K562 (cell line): Measurements from ENCODE around the gene PRMT5. TPM values are rescaled to one million over a fixed set of nuclear protein-coding genes. Genes with fewer than 3 reads are reported as not detected.

Experiments
- CHD7 ChIP-seq: fragments of 200-600 bp; sonication (generic); IDR thresholded peaks from one replicate; pipeline ENCODE4 v1.6.1; 2012; ENCODE audit warnings: mild to moderate bottlenecking, low read depth, low read length, inconsistent platforms
- CUX1 ChIP-seq: fragments of 200-800 bp; sonication (Bioruptor generic); IDR thresholded peaks from 2 replicates; pipeline ENCODE4 v1.6.1; 2016; ENCODE audit warnings: missing genetic modification characterization, missing compliant biosample characterization
- ETV6 ChIP-seq, 3 experiments: fragments of 150-350 bp in 1 of 3; sonication (generic) in 1 of 3; formaldehyde crosslinking in 1 of 3; IDR thresholded peaks; 2 replicates each; pipeline versions ENCODE4 v1.6.1 to v1.8.0; 2014 to 2022; ENCODE audit warnings: borderline replicate concordance in 2 of 3, low read depth in 2 of 3, antibody characterized with exemption in 1 of 3, low read length in 1 of 3, mild to moderate bottlenecking in 1 of 3, missing genetic modification reagents in 1 of 3
- HES1 ChIP-seq: fragments of 450-650 bp; IDR thresholded peaks from 2 replicates; pipeline ENCODE4 v1.6.1; 2016; ENCODE audit warnings: low read depth, mild to moderate bottlenecking, moderate library complexity
- IRF1 ChIP-seq: sonication (generic); formaldehyde crosslinking; IDR thresholded peaks from 2 replicates; pipeline ENCODE4 v1.8.0; 2022; ENCODE audit warnings: missing genetic modification reagents, mild to moderate bottlenecking, borderline replicate concordance
- RBM25 ChIP-seq: fragments of 200-400 bp; formaldehyde crosslinking; IDR thresholded peaks from 2 replicates; pipeline ENCODE4 v1.6.1; 2018; ENCODE audit warnings: low read length, low read depth, moderate library complexity; ENCODE audit not compliant: severe bottlenecking
- YY1 ChIP-seq, 3 experiments: IDR thresholded peaks; 2 replicates each; pipeline ENCODE4 v1.6.1; 2011; ENCODE audit warnings: low read length in 2 of 3, mild to moderate bottlenecking in 2 of 3, moderate library complexity in 2 of 3, borderline replicate concordance in 1 of 3, control low read depth in 1 of 3, low read depth in 1 of 3; ENCODE audit not compliant: insufficient read depth in 3 of 3, insufficient replicate concordance in 2 of 3, control insufficient read depth in 1 of 3, insufficient read length in 1 of 3; ENCODE audit errors: extremely low read depth in 1 of 3
- polyA plus RNA-seq, 8 experiments: library from polyadenylated mRNA; depleted of rRNA in 4 of 8; stranded (reverse) in 5 of 8; unstranded in 3 of 8; fragments of >200 nt; fragmentation: Nextera tagmentation in 2 of 8; fragmentation: Illumina TruSeq in 1 of 8; extraction: Ambion mirVana in 2 of 8; extraction: Trizol in 1 of 8; gene quantifications; 2 replicates each; pipeline versions ENCODE4 v1.2.1 to v1.2.3, GENCODE V29; 2011 to 2014; ENCODE audit warnings: inconsistent platforms in 1 of 8, missing spikeins in 1 of 8
- total RNA-seq, 7 experiments: library from RNA; depleted of rRNA in 6 of 7; stranded (reverse); fragments of >200 nt in 6 of 7; fragmentation: Illumina TruSeq in 2 of 7; extraction: Trizol in 2 of 7; gene quantifications; 2 replicates each; pipeline versions ENCODE4 v1.2.1 to v1.2.3, GENCODE V29; 2011 to 2021; ENCODE audit warnings: low replicate concordance in 1 of 7

Gene PRMT5
- total and polyA plus RNA-seq, 9 of the 15 experiments (the other 6 are each of a cell fraction or from before 2014, with no cell fraction given) = 114 to 552 (median 222) TPM

GRCh38 chr14:22870811-22871223, 58.4 kb downstream of the PRMT5 start (continued):
- TF ChIP-seq CUX1 (CRISPR knock-in tag) = no peak
- peak; percentile 65 for TF ChIP-seq RBM25
- TF ChIP-seq CHD7 = no peak
- TF ChIP-seq HES1 = no peak
- no peak for TF ChIP-seq YY1 (IDR thresholded peaks at IDR 0.05; ENCODE audit: borderline replicate concordance in 1 of 3, control insufficient read depth in 1 of 3, extremely low read depth in 1 of 3, insufficient read depth in 3 of 3, insufficient read length in 1 of 3, insufficient replicate concordance in 2 of 3, low read depth in 1 of 3, low read length in 2 of 3)
- peak in 1 of 2 experiments; percentile 74; a peak in 1 of 4 replicates for TF ChIP-seq ETV6 (IDR thresholded peaks at IDR 0.05; ENCODE audit: borderline replicate concordance in 1 of 2, low read depth in 2 of 2, low read length in 1 of 2)
- TF ChIP-seq ETV6 (CRISPR knock-in tag; IDR thresholded peaks at IDR 0.05; ENCODE audit: borderline replicate concordance) = no peak
- TF ChIP-seq IRF1 = no peak
